H1 (cell line): ENCODE measurements around the gene DLK1. TPM values are rescaled to one million over a fixed set of nuclear protein-coding genes. Genes with fewer than 3 reads are reported as not detected.

Experiments
- CREB1 ChIP-seq: IDR thresholded peaks from 2 replicates; pipeline ENCODE4 v1.6.1; 2012; ENCODE audit warnings: inconsistent platforms
- polyA plus RNA-seq, 7 experiments: library from polyadenylated mRNA; depleted of rRNA in 3 of 7; stranded (reverse) in 5 of 7; unstranded in 2 of 7; fragments of >200 nt in 5 of 7; fragments of 200-250 nt in 2 of 7; gene quantifications; 1 replicate in 5 of 7; 2 replicates in 1 of 7; 4 replicates in 1 of 7; pipeline versions ENCODE4 v1.2.1 to v1.2.3, GENCODE V29; 2011 to 2013; ENCODE audit warnings: missing spikeins in 2 of 7, mixed read lengths in 2 of 7
- total RNA-seq: library from RNA; stranded (reverse); fragmentation: NEBNext Ultra II Directional; extraction: Animal tissue kit (Norgen Biotek cat#: 25700); gene quantifications from 2 replicates; pipeline ENCODE4 v1.2.1, GENCODE V29; 2021
- TF ChIP-seq, protein P1 (sequence below): IDR thresholded peaks from 2 replicates; pipeline ENCODE4 v1.6.1; 2012; ENCODE audit warnings: low read length, inconsistent platforms

The DLK1 gene
- total and polyA plus RNA-seq, 2 of the 8 experiments (the other 6 are each of a cell fraction or from before 2014, with no cell fraction given): 1.3 to 2.4 TPM

DNA sequence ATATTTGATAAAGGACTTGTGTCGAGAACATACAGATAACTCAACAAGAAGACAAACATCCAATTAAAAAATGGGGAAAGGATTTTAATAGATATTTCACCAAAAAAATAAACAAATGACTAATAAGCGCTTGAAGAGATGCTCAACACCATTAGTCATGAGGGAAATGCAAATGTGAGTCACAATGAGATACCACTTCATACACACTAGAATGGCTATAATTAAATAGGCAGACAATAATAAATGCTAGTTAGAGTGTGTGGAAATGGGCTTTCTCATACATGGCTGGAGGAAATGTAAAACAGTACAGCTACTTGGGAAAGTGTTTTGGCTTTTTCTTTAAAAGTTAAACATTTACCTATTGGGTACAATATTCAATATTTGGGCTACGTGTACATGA is 34.8 kb downstream of the DLK1 start (continued):
- TF ChIP-seq, protein P1, sequence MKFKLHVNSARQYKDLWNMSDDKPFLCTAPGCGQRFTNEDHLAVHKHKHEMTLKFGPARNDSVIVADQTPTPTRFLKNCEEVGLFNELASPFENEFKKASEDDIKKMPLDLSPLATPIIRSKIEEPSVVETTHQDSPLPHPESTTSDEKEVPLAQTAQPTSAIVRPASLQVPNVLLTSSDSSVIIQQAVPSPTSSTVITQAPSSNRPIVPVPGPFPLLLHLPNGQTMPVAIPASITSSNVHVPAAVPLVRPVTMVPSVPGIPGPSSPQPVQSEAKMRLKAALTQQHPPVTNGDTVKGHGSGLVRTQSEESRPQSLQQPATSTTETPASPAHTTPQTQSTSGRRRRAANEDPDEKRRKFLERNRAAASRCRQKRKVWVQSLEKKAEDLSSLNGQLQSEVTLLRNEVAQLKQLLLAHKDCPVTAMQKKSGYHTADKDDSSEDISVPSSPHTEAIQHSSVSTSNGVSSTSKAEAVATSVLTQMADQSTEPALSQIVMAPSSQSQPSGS: no peak
- no peak for TF ChIP-seq CREB1
